ENCODE results near the gene TRPC4. TPM values are rescaled to one million over a fixed set of nuclear protein-coding genes. Genes with fewer than 3 reads are reported as not detected.

Gene TRPC4
- total and polyA plus RNA-seq, 2 donors (not counting 3 experiments of a cell fraction or from before 2014, with no cell fraction given): 0.04 to 0.64 TPM

- no peak overlapping the region for H3K4me2 ChIP-seq (ENCODE audit: insufficient read depth, low read length)
- no peaks in the 10 kb centered on the region for H3K79me2 ChIP-seq (ENCODE audit: control insufficient read depth, insufficient read depth, low read length)
- no peak overlapping the region for H2AFZ ChIP-seq (ENCODE audit: low read depth, low read length)
- H3K4me3 ChIP-seq (replicated peaks in 1 of 3; ENCODE audit: insufficient read depth in 1 of 3, low read depth in 1 of 3, low read length in 3 of 3): no peak overlapping the region
- no TSS peak for BruUV-seq (replicated peaks)
- DNase-seq (ENCODE audit: low read depth, low spot score) (no peak), FAIRE-seq (no peak)
- TF ChIP-seq CTCF (IDR thresholded peaks at IDR 0.05; ENCODE audit: extremely low read depth in 1 of 2, insufficient read depth in 1 of 2, low read depth in 1 of 2, low read length in 2 of 2): no peak
- TF ChIP-seq FOS (IDR thresholded peaks at IDR 0.05; ENCODE audit: borderline replicate concordance, insufficient read depth, low read length): no peak
- no peak for TF ChIP-seq MYC (IDR thresholded peaks at IDR 0.05; ENCODE audit: low read depth, low read length)
- no peak for TF ChIP-seq POLR2A (IDR thresholded peaks at IDR 0.05; ENCODE audit: low read depth, low read length)
- TF ChIP-seq JUN (IDR thresholded peaks at IDR 0.05; ENCODE audit: borderline replicate concordance, insufficient read depth, insufficient read length, low read depth): no peak
- TF ChIP-seq, protein P1, sequence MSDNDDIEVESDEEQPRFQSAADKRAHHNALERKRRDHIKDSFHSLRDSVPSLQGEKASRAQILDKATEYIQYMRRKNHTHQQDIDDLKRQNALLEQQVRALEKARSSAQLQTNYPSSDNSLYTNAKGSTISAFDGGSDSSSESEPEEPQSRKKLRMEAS (IDR thresholded peaks at IDR 0.05; ENCODE audit: insufficient read depth, insufficient read length): no peak
- no peak for TF ChIP-seq EZH2 (IDR thresholded peaks at IDR 0.05; ENCODE audit: borderline replicate concordance, low read depth, low read length, severe bottlenecking)
- no peak for TF ChIP-seq POLR2AphosphoS5 (IDR thresholded peaks at IDR 0.05; ENCODE audit: insufficient read depth, low read depth, low read length)
- TF ChIP-seq GATA2 (IDR thresholded peaks at IDR 0.05; ENCODE audit: insufficient read depth, insufficient read length, low read depth, low read length): no peak
- no peaks in the 10 kb centered on the region for H4K20me1 ChIP-seq (replicated peaks; ENCODE audit: control insufficient read depth, extremely low read depth, insufficient read depth, low read length)
- POLR2A ChIA-PET: no interaction called here
- H3K4me1 ChIP-seq (ENCODE audit: control insufficient read depth, extremely low read depth, insufficient read depth, low read length): peaks cover 12% of the 10 kb centered on the region
- dilution Hi-C loops (cut with MboI; ENCODE audit: extremely low pct_ligation_motif_present, low sequenced_read_pairs): no loop called here
- no peak overlapping the region for H3K27ac ChIP-seq (ENCODE audit: insufficient read depth, low read depth, low read length)
- H3K9ac ChIP-seq (replicated peaks; ENCODE audit: extremely low read depth, insufficient read depth, low read length): no peak overlapping the region
- intact Hi-C loops (cut with micrococcal nuclease): no loop called here
- H3K27me3 ChIP-seq (ENCODE audit: control insufficient read depth in 2 of 2, insufficient read depth in 2 of 2, low read length in 2 of 2): no peaks in the 10 kb centered on the region
- CTCF ChIA-PET: no interaction called here
- no peaks in the 10 kb centered on the region for H3K9me3 ChIP-seq (replicated peaks; ENCODE audit: control insufficient read depth, insufficient read depth, low read length)
- no peaks in the 10 kb centered on the region for H3K9me1 ChIP-seq (replicated peaks; ENCODE audit: control insufficient read depth, extremely low read depth, insufficient read depth, low read length)
- no peaks in the 10 kb centered on the region for H3K36me3 ChIP-seq (ENCODE audit: control insufficient read depth in 2 of 2, extremely low read depth in 1 of 2, insufficient read depth in 2 of 2, low read length in 2 of 2)
Observed at GRCh38 chr13:37686501-37686900, 183.1 kb downstream of the TRPC4 start.

Measured in endothelial cell of umbilical vein (primary cell).